GM18907 (cell line): ENCODE results near the gene POMT1.
"Not testable (repeated sequence)": the region's sequence is repeated elsewhere in the genome, so short reads cannot be mapped to it uniquely, and the experiment has no call there.

Source experiments
- ATAC-seq: cut with Tn5 transposase; IDR thresholded peaks from one replicate; pipeline ENCODE4 v1.9.1; 2021; ENCODE audit warnings: mild to moderate bottlenecking, moderate library complexity; ENCODE audit not compliant: unreplicated experiment

POMT1 gene

GRCh38 chr9:131549186-131549585, 46.5 kb downstream of the POMT1 start:
- ATAC-seq, result not testable (repeated sequence)

GRCh38 chr9:131550465-131550864, 47.7 kb downstream of the POMT1 start:
- not testable (repeated sequence) for ATAC-seq

- no peak for ATAC-seq
These were observed 49.3 kb downstream of the POMT1 start for GRCh38 chr9:131552030-131552429.

- no peak for ATAC-seq
These were observed 51.5 kb downstream of the POMT1 start for GRCh38 chr9:131554087-131554842.

- no peak for ATAC-seq
These were observed 52.2 kb downstream of the POMT1 start for GRCh38 chr9:131554843-131555351.

GRCh38 chr9:131555841-131556673, 53.3 kb downstream of the POMT1 start:
- ATAC-seq, result no peak

- ATAC-seq, result no peak
These were observed 55.3 kb downstream of the POMT1 start for GRCh38 chr9:131557855-131558548.

- ATAC-seq, result no peak
These were observed 56.8 kb downstream of the POMT1 start for GRCh38 chr9:131559421-131560000.

- ATAC-seq, result no peak
These were observed 59.6 kb downstream of the POMT1 start for GRCh38 chr9:131562032-131562959.

- no peak for ATAC-seq
These were observed 62.7 kb downstream of the POMT1 start for GRCh38 chr9:131565369-131565768.

- no peak for ATAC-seq
These were observed 63.4 kb downstream of the POMT1 start for GRCh38 chr9:131566158-131566557.

- no peak for ATAC-seq
These were observed 65.2 kb downstream of the POMT1 start for GRCh38 chr9:131567910-131568309.
